CD4-positive, alpha-beta T cell treated with Interleukin-4 for 4 hours (primary cell): Measurements from ENCODE around the gene EN2.

Experiments used
- DNase-seq: peaks from one replicate; pipeline ENCODE4 v3.0.0-alpha.2; 2020

The EN2 gene

DNA sequence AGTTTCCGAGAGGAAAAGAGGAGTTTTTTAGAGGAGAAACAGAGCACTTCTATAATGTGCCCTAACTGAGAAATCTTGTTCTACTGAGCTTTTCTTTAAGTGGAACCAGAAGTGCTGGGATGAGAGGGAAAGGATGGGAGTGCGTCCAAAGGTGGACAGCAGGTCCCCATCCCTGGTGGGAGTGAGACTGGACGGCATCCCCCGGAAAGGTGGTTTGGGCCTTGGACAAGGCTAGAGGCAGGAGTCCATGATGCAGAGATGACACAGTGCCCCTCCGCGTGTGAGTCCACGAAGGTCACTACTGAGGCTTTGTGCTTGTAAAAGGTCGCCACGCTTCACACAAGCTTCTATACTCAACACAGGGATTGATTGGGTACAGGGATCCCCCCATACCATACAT is 6.1 kb upstream of the EN2 start:
- DNase-seq, result no peak

GRCh38 chr7:155452505-155453295 is 5.2 kb upstream of the EN2 start:
- no peak for DNase-seq

GRCh38 chr7:155453296-155454182 is 4.4 kb upstream of the EN2 start:
- DNase-seq, result no peak

DNA sequence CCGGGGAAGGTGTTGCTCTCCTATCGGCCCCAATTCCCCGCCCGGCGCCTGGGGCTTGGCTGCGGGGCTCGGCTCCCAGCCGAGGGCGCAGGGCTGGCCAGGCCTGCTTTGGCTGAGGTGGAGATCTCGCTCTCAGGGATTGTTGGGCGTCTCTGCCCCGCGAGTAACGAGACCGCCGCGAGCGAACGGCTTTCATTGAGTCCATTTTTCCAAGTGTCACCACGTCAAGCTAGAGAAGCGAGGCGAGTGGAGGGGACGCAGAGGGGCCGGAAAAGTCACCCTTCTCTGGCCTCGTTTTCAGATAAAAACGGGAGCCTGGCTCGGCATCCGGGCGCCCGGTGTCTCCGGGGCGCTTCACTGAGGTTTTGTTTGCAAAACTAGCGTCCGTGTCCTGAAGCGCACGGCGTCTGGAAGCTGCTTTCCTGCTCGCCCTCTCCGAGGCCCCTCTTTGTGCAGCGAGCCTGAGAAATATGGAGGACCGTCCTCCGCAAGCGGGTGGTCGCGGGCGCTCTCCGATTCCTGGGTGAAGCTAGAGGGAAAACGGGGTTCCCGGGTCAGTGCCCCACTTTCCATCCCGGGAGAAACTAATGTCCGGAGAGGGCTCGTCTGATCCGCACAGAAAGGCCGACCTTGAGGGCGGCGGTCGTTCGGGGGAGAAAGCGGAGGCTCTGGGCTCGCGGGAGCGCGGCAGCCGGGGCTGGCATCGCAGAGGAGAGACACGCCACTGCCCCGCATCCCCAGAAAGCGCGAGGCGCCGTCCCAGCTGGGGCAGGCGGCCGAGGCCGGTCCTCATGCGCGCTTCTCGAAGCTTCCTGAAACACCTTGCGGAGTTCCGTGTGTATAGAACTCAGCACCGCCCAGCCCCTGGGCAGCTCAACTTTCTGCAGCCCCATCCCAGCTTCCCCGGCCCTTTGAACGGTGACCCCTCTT is 3.5 kb upstream of the EN2 start:
- DNase-seq, result no peak

GRCh38 chr7:155455132-155455693 is 2.7 kb upstream of the EN2 start:
- DNase-seq, result no peak

GRCh38 chr7:155455776-155456737 is 1.9 kb upstream of the EN2 start:
- no peak for DNase-seq

DNA sequence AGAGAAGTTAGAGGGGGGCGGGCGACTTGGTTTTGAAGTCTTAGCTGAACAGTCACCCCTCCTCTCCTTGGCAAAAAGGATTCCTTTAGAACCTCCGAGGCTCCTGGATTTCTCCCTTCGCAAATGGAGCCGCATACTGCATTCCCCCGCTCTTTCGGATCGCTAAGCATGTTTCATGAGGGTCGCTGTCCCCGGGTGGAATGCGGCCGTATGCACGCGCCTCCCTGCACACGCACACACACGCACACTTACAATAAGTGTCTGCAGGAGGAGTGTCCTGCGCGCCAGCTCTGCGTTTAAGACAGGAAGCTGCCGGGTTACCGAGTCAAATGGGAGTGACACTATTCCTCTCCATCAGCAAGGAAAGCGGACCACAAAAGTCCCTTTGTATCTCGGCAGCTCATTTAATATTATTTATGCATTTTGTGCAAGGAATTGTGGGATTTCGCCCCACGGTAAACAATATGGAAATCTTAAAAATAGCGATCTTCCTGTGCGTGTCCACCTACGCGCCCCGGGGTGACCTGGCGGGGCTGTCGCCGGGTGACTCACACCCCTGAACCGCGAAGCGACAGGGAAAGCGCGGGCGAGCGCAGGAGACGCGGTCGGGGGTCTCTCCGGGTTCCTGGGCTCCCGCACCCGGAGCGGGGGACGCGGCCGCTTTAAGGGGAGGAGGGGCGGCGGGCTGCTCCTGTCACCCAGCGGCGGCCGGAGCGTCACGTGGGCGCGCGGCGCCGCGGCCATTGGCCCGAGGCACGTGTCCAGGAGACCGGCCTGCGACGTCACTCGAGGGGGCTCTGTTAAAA is 988 bp upstream of the EN2 start:
- no peak for DNase-seq

GRCh38 chr7:155457544-155458110 is 302 bp upstream of the EN2 start:
- DNase-seq, result no peak

- no peak for DNase-seq
Observed at GRCh38 chr7:155458878-155459699, 1.2 kb downstream of the EN2 start.

GRCh38 chr7:155459700-155460461 is 2.0 kb downstream of the EN2 start:
- DNase-seq, result no peak

- no peak for DNase-seq
Observed at GRCh38 chr7:155460926-155461613, 3.1 kb downstream of the EN2 start.

- DNase-seq, result no peak
Observed at GRCh38 chr7:155461631-155462030, 3.7 kb downstream of the EN2 start.

- DNase-seq, result no peak
Observed at GRCh38 chr7:155462163-155462735, 4.3 kb downstream of the EN2 start.

DNA sequence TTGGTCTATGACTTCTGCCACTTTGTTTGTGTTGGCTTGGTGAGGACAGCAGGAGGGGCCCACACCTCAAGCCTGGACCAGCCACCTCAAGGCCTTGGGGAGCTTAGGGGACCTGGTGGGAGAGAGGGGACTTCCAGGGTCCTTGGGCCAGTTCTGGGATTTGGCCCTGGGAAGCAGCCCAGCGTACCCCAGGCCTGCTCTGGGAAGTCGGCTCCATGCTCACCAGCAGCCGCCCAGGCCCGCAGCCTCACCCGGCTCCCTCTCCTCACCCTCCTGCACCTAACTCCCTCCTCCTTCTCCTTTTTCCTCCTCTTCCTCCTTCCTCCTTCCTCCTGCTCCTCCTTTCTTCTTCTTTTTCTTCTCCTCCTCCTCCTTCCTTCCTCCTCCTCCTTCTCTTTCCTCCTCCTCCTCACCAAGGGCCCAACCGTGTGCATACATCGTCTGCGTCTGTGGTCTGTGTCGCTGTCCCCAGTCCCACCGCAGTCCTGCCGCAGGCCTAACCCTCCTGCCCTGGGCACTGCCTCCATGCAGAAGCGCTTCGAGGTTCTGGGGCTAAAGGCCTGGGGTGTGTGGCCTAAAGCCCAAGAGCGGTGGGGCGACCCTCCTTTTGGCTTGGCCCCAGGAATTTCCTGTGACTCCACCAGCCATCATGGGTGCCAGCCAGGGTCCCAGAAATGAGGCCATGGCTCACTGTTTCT is 5.3 kb downstream of the EN2 start:
- no peak for DNase-seq

GRCh38 chr7:155464183-155464582 is 6.3 kb downstream of the EN2 start:
- DNase-seq, result no peak

- no peak for DNase-seq
Observed at GRCh38 chr7:155464948-155465739, 7.2 kb downstream of the EN2 start.
